ENCODE measurements around the gene IPO4. TPM values are rescaled to one million over a fixed set of nuclear protein-coding genes. Genes with fewer than 3 reads are reported as not detected.

IPO4 gene
- total RNA-seq, 6 experiments from 2014 or later: 70.4 to 85.2 (median 79.4) TPM

DNA sequence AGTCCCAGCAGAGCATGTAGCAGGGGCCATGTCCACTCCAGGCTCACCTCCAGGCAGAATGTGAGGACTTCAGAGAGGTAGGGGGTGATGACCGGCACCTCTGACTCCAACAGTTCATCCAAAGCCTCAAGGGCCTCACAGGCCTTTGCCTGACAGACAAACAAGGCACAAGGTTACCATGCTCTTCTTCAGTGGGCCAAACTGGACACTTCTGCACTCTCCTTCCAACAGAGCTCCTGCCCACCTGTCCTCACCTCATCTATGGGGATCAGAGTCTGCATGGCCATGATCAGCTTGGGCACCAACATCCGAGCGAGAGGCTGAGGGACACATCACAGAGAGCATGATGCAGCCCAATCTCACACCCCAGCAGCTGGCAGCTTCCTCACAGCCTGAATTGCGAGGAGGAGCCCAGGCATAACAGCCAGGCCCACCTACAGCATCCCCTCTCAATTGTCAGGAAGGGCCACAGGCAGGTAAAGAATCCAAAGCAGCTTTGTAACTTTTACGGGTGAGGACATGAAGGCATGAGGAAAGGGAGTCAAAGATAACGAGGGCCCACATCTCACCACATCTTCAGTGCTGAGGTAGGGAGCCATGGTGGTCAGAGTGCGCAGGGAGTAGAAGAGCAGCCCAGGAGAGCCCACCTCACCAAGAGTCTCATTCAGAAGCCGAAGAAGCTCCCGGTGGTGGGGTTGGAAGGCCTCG, 1.6 kb downstream of the IPO4 start:
- TF ChIP-seq CTCF (IDR thresholded peaks at IDR 0.05): no peak
- Mint-ChIP-seq H3K27me3 (ENCODE audit: insufficient read depth) (peaks cover 7% of the 10 kb centered on the region), H3K9me3 (no peaks in the 10 kb centered on the region), H3K4me1 (ENCODE audit: low read depth) (peaks cover 30% of the 10 kb centered on the region), H3K36me3 (ENCODE audit: low read depth) (peaks cover 20% of the 10 kb centered on the region; the same call in 1 of the 2 replicates), H3K4me3 (peak overlapping the region; percentile 90), H3K27ac (peak overlapping the region; percentile 3; the same call in 1 of the 2 replicates)
- DNase-seq: no peak

DNA sequence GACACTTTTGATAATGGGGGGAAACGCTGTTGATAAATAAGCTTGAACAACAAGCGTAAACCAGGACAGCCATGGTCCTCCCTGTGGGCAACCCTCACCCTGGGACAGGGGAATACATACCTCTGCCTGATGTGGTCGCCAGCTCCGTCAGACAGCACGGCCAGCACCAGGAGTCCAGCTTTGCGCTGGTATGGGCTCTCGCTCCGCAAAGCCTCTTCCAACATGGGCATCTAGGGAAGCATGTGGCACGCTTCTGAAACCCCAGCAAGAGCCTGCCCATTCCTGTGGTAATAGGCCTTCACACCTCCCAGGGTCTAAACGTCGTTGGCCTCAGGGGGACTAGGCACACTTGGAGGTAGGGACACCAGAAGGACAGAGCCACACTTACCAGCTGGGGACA, 2.9 kb downstream of the IPO4 start:
- Mint-ChIP-seq H3K4me1 (ENCODE audit: low read depth) (peaks cover 33% of the 10 kb centered on the region), H3K9me3 (no peaks in the 10 kb centered on the region), H3K4me3 (no peak overlapping the region), H3K36me3 (ENCODE audit: low read depth) (peaks cover 16% of the 10 kb centered on the region; the same call in 1 of the 2 replicates), H3K27me3 (ENCODE audit: insufficient read depth) (peaks cover 7% of the 10 kb centered on the region; the same call in 1 of the 2 replicates), H3K27ac (no peak overlapping the region)
- no peak for TF ChIP-seq CTCF (IDR thresholded peaks at IDR 0.05)
- no peak for DNase-seq

- Mint-ChIP-seq H3K36me3 (ENCODE audit: low read depth) (peaks cover 13% of the 10 kb centered on the region), H3K27me3 (ENCODE audit: insufficient read depth) (peaks cover 7% of the 10 kb centered on the region; the same call in 1 of the 2 replicates), H3K4me3 (no peak overlapping the region), H3K4me1 (ENCODE audit: low read depth) (peaks cover 35% of the 10 kb centered on the region), H3K9me3 (no peaks in the 10 kb centered on the region), H3K27ac (no peak overlapping the region)
- no peak for TF ChIP-seq CTCF (IDR thresholded peaks at IDR 0.05)
- DNase-seq: no peak
Observed at GRCh38 chr14:24185026-24185425, 3.6 kb downstream of the IPO4 start.

DNA sequence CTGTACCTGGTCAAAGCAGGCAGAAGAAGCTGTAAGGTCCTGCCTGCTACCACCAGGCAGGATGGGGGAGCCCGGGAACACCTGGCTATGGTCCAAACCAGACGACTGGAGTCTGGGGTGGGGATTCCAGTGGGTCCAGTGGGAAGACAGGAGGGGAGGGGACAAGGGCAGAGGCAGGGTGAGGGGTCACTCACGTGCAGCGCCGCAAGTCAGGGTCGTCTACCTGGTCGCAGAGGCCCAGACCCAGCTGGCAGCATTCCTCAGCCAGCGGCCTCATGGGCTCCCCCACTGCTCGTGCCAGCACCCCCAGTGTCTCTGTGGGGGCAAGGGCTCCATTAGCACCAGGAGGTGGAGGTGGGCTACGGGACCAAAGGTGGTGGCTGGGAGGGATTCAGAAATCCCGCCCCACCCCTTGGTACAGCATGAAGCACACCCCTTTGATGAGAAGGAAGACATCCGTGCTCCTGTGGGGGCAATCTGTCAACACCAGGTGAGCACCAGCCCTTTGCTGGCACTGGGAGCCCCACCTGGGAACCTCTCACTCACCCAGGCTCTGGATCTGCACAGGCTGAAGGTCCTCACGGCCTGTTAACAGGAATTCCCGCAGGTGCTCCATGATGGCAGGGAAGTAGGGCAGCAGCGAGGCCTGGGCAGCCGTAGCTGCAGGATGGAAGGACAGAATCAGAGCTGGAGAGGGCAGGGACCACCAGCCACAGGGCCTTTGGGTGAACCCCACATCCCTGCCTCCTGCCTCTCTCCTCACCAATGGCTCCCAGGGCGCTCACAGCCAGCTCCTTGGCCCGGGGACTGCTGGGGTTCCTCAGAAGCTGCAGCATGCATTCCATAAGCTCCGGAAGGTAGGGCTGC, 4.3 kb downstream of the IPO4 start:
- no peak overlapping the region for H3K27ac Mint-ChIP-seq
- no peak for DNase-seq
- H3K4me1 Mint-ChIP-seq (ENCODE audit: low read depth): peaks cover 35% of the 10 kb centered on the region
- H3K27me3 Mint-ChIP-seq (ENCODE audit: insufficient read depth): peaks cover 7% of the 10 kb centered on the region
- H3K36me3 Mint-ChIP-seq (ENCODE audit: low read depth): peaks cover 16% of the 10 kb centered on the region
- H3K4me3 Mint-ChIP-seq: no peak overlapping the region
- H3K9me3 Mint-ChIP-seq: no peaks in the 10 kb centered on the region
- TF ChIP-seq CTCF (IDR thresholded peaks at IDR 0.05): no peak

- H3K9me3 Mint-ChIP-seq: no peaks in the 10 kb centered on the region
- peaks cover 23% of the 10 kb centered on the region for H3K36me3 Mint-ChIP-seq (ENCODE audit: low read depth)
- H3K27me3 Mint-ChIP-seq (ENCODE audit: insufficient read depth): peaks cover 9% of the 10 kb centered on the region
- no peak overlapping the region for H3K27ac Mint-ChIP-seq
- no peak overlapping the region for H3K4me3 Mint-ChIP-seq
- TF ChIP-seq CTCF (IDR thresholded peaks at IDR 0.05): no peak
- no peak for DNase-seq
- H3K4me1 Mint-ChIP-seq (ENCODE audit: low read depth): peaks cover 28% of the 10 kb centered on the region
Observed at GRCh38 chr14:24183014-24183481, 5.6 kb downstream of the IPO4 start.
